HEK293T (cell line): ENCODE results near the gene CSTPP1.

Experiments used
- BHLHE40 ChIP-seq: fragments of 450-650 bp; IDR thresholded peaks from 2 replicates; pipeline ENCODE4 v1.6.1; 2016; ENCODE audit warnings: mild to moderate bottlenecking, moderate library complexity, borderline replicate concordance
- FOXA1 ChIP-seq: fragments of 450-650 bp; IDR thresholded peaks from 2 replicates; pipeline ENCODE4 v1.6.1; 2016; ENCODE audit warnings: mild to moderate bottlenecking
- FOXK2 ChIP-seq: fragments of 450-650 bp; IDR thresholded peaks from 2 replicates; pipeline ENCODE4 v1.6.1; 2016; ENCODE audit warnings: mild to moderate bottlenecking
- HDGF ChIP-seq: fragments of 450-650 bp; IDR thresholded peaks from 2 replicates; pipeline ENCODE4 v1.6.1; 2017; ENCODE audit warnings: antibody characterized with exemption, borderline replicate concordance
- LEF1 ChIP-seq: fragments of 450-650 bp; IDR thresholded peaks from 2 replicates; pipeline ENCODE4 v1.6.1; 2017; ENCODE audit warnings: mild to moderate bottlenecking, borderline replicate concordance
- PKNOX1 ChIP-seq: fragments of 450-650 bp; IDR thresholded peaks from 2 replicates; pipeline ENCODE4 v1.6.1; 2016
- SUZ12 ChIP-seq: fragments of 450-650 bp; IDR thresholded peaks from 2 replicates; pipeline ENCODE4 v1.6.1; 2016; ENCODE audit warnings: mild to moderate bottlenecking

GRCh38 chr11:47171856-47172255 lies 235.3 kb downstream of the CSTPP1 start:
- TF ChIP-seq FOXK2, result no peak
- TF ChIP-seq LEF1, result no peak
- TF ChIP-seq HDGF, result no peak
- TF ChIP-seq PKNOX1, result no peak
- TF ChIP-seq SUZ12, result no peak
- TF ChIP-seq BHLHE40, result no peak
- TF ChIP-seq FOXA1, result no peak
